ENCODE measurements around the gene SSRP1.
"Not testable (repeated sequence)": the region's sequence is repeated elsewhere in the genome, so short reads cannot be mapped to it uniquely, and the experiment has no call there.

SSRP1 gene

DNA sequence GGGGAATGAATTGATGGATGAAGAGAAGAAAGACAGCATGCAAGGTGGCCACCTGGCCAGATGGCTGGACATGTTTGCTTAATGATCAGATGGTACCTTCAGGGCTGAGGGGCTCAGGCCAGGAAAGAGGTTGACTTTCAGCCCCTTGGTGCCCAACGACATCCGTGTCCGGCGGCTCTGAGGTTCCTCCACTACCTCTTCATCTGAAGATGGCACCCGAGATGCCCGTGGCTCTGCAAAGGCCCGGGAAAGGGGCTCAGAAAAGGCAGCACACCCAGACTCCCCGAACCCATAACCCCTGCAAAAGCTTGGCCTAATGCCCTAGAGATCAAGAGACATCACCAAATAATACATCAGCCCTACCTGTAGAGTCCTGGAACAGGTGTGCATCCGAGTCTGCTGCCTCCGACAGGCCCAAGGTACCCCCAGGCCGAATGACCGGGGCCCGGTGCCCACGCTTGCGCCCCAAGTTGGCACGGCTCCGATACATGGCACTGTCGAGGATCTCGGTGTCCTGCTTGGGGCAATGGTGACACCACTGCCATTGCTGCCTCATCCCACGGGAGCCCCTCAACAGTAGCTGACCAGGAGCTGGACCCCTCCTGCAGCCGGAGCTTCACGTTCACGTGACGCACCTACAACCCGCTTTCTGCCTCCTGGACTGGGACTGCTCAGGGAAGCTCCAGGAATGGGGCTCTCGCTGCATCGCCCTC lies 33.8 kb downstream of the SSRP1 start:
- DNase-seq (ENCODE audit: low read depth in 2 of 2) = no peak

DNA sequence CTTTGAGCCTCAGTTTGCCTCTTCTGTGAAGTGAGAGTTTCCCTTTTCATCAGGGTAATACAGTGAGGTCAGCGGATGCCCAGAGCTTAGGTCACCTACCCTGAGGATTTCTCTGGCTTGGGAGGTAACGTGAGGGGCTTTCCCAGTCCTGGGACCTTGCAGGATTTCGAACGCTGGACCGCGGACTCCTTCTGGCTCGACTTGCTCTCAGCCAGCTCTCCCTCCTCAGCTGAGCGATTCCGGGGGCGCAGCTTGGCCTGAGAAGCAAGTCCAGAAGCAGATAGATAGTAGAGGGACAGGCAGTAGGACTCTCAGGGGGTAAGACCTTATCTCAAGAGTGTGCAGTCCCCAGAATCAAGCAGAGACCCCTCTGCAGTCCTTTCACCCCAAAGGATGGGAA lies 34.9 kb downstream of the SSRP1 start:
- DNase-seq (ENCODE audit: low read depth in 2 of 2) = no peak

- DNase-seq (ENCODE audit: low read depth in 2 of 2) = no peak
Measured at GRCh38 chr11:57299150-57299737, 36.4 kb downstream of the SSRP1 start.

- no peak for DNase-seq (ENCODE audit: low read depth in 2 of 2)
Measured at GRCh38 chr11:57297221-57297620, 38.5 kb downstream of the SSRP1 start.

DNA sequence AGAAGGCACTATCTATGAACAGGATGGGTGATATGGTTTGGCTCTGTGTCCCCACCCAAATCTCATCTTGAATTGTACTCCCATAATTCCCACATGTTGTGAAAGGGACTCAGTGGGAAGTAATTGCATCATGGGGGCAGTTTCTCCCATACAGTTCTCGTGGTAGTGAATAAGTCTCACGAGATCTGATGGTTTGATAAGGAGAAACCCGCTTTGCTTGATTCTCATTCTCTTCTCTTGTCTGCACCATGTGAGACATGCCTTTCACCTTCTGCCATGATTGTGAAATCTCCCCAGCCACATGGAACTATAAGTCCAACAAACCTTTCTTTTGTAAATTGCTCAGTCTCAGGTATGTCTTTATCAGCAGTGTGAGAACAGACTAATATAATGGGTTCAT lies 39.5 kb downstream of the SSRP1 start:
- not testable (repeated sequence) for DNase-seq (ENCODE audit: low read depth in 2 of 2)

GRCh38 chr11:57294225-57295131 lies 41.2 kb downstream of the SSRP1 start:
- no peak for DNase-seq (ENCODE audit: low read depth in 2 of 2)

DNA sequence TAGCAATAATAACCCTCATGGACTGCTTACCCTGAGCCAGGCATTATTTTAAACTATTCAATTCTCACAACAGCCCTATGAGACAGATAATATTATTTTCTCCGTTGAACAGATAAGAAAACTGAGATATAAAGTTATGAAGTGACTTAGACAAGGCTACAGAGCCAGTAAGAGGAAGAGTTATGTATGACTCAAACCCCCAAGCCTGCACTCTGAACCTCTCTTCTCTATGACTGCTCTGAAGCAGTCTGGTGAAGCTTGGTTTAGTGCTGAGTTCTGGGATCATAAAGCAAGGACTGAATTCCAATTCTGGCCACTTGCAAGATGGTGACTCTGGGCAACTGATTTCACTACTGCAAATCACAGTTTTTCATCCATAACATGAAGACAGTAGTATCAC lies 45.4 kb downstream of the SSRP1 start:
- no peak for DNase-seq (ENCODE audit: low read depth in 2 of 2)

DNA sequence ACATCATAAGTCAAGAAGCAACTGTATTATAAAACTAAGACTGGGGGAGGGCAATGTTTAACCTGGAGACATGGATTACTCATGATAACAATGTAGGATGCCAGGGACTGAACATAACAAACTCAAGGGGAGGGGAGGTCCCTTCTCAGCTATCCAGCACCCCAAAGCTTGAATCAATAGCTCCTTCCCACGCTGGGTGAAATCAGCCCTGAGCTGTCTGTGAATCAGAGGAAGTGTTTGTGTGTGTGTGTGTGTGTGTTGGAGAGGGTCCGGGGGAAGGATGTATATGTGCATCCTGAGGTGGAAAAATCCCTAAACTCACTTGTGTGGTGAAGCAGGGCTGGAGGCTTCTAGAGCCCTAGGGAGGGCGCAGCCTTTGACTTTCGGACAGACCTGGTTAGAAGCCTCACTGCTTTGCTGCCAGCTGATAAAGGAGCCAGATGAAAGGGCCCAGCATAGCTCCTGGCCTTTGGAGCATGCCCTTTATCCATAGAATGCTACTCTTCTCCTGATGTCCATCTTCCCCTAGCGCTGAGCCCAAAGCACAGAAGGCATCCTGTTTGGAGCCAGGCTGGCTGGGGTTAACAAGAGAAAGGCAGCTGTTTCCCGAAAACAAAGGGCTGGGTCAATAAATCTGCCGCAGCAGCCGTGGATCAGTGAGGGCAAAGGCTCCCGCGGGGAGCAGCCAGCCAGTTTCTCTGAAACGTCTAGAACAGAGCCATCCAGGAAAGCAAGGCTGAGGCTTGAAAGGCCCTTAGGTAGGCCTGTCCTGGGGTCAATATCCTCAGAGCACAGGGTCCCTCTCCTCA lies 46.7 kb downstream of the SSRP1 start:
- DNase-seq (ENCODE audit: low read depth in 2 of 2) = no peak

- no peak for DNase-seq (ENCODE audit: low read depth in 2 of 2)
Measured at GRCh38 chr11:57287884-57288283, 47.8 kb downstream of the SSRP1 start.

DNA sequence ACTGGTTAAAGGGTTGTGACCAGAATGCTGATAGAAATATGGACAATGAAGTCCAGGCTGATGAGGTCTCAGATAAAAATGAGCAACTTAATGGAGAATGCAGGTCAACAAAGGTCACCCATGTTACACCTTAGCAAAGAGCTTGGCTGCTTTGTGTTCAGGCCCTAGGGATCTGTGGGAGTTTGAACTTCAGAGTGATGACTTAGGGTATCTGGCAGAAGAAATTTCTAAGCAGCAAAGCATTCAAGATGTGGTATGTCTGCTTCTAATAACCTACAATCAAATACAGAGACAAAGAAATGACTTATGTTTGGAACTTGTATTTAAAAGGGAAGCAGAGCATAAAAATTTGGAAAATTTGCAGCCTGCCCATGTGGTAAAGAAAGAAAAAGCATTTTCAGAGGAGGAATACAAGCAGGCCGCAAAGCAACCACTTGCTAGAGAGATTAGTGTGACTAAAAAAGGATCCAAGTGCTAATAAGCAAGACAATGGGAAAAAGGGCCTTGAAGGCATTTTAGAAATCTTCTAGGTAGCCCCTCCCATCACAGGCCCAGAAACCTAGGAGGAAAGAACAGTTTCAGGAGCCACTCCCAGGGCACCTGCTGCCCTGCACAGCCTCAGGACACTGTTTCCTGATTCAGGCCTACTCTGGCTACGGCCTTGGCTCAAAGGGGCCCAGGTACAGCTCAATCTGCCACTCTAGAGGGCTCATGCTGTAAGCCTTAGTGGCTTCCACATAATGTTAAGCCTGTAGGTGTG lies 52.3 kb downstream of the SSRP1 start:
- DNase-seq (ENCODE audit: low read depth in 2 of 2) = no peak

DNA sequence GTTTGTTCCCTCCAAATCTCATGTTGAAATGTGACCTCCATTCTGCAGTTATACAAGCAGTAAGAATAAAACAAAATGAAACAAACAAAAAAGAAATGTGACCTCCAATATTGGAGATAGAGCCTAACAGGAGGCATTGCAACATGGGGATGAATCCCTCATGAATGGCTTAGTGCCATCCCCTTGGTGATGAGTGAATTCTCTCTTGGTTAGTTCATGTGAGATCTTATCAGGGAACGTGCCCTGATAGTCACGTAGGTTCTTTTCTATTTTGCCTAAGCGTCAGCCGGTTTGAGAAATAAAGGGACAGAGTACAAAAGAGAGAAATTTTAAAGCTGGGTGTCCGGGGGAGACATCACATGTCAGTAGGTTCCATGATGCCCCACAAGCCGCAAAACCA lies 54.1 kb downstream of the SSRP1 start:
- DNase-seq (ENCODE audit: low read depth in 2 of 2) = not testable (repeated sequence)

DNA sequence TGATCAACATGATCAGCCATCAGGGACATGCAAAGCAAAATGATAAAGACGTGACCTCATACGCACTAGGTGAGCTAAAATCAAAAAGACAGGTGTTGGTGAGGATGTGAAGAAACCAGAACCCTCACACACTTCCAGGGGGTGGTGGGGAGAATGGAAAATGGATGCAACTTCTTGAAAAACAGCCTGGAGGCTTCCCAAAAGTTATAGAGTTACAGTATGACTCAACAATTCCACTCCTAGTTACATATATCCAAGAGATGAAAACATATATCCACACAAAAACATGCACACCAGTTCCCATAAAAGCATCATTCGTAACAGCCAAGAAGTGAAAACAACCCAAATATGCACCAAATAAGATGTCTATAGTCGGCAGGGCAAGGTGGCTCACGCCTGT lies 56.6 kb downstream of the SSRP1 start:
- DNase-seq (ENCODE audit: low read depth in 2 of 2) = peak; percentile 48 to 57

GRCh38 chr11:57278721-57279095 lies 57.0 kb downstream of the SSRP1 start:
- no peak for DNase-seq (ENCODE audit: low read depth in 2 of 2)

DNA sequence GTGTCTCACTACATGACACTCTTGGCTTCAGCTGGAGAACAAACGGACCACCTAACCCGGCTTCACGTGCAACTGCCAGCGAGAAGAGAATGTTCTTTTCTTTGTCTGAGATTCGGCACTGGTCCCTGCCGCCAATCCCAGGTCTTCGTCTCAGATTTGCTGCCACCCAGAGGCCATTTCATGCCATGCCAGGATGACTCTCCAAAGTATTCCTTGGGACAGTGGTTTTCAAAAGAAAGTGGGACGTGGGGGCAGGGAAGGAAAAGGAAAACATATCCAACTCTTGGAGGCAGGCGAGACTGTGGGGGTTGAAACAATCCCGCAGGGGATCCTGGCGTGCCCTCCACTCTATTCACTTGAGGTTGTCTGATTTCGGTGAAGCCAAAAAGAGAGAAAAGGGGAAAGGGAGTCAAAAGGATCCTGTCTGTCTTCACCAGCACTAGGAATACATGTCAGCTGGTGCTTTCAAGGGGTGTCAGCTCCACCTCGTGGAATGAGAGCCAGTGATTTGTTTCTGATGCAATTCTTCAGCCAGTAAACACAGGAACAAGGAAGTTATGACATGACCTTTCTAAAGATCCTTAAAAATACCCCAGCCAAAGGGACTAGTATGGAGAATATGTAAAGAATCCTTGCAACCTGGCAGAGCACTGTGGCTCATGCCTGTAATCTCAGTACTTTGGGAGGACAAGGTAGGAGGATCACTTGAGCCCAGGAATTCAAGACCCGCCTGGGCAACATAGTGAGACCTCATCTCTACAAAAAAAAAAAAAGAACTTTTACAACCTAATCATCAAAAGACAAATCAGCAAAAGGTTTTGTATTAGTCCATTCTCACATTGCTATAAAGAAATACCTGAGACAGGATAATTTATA lies 57.6 kb downstream of the SSRP1 start:
- DNase-seq (ENCODE audit: low read depth in 2 of 2) = peak; percentile 72 to 74

DNA sequence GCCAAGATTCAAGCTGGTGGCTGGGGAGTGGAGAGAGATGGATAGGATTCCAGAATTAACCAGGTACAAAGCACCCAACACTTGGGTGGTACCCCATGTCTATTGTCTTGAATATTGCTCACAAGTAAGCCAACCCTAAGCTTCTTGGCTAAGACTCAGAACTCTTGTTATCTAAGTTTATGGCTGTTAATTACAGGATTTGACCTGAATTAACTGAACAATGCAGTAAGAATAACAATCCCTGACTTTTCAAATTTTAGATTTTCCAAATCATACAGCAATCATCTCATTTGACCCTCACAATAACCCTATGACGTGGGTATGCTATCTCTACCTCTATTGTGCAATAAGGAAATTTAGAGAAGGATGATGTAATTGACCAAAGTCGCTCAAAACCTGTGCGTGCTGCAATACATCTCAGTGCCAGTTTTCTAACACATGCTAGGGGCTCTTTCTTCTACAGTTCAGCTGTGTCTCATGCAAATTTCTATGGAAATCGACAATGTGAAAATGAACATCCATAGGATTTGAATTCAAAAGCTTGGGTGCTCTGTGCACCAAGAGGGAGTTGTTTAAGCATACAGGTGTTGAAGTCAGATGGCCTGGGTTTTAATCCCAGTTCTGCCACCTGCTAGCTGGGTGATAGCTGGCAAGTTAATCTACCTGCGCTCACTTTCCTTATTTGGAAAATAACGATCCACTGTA lies 58.6 kb downstream of the SSRP1 start:
- no peak for DNase-seq (ENCODE audit: low read depth in 2 of 2)

DNA sequence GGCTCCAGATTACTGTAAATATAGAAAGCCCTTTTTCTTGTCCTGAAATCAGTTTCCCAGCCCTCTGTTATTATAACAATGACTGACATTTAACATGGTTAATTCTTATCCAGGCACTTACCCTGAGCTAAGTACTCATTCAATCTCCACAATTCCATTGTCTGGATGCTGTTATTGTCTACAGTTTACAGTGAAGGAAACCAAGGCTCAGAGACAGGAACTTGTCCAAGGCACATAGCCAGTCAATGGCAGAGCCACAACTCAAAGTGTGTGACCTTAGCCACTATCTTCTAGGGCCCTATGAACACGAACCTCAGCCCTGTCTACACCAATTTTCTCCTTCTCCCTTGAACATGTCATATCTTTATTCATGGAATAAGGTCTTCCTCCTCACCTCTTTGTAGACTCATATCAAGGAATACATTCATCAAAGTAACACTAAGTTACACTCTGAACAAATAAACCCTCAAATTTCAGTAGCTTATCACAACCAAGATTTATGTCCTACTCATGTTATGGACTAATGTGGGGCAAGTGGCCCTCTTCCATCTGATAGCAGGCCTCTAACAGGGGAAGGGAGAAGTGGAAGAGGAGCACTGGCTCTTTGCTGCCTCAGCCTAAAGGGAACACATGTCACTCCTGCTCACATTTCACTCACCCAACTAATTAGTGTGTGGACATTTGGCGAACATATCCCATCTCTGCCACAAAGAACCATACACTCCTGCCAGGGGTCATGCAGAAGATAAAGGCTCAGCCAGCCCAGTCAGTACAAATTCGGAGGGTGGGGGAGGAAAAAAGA lies 59.3 kb downstream of the SSRP1 start:
- no peak for DNase-seq (ENCODE audit: low read depth in 2 of 2)
